NCI-H2196 treated with DMSO at 0.1 percent for 48 hours (cell line): ENCODE measurements around the gene CHI3L1.
A peak's percentile ranks its signal among the peaks of the same experiment; 100 is the strongest.
"Not testable (repeated sequence)": the region's sequence is repeated elsewhere in the genome, so short reads cannot be mapped to it uniquely, and the experiment has no call there.

ENCODE experiments used
- DNase-seq: peaks from one replicate; lab custom pipeline; 2025; ENCODE audit not compliant: unreplicated experiment; lab: John Stamatoyannopoulos, UW

The CHI3L1 gene

GRCh38 chr1:203186446-203187303, at the start of gene CHI3L1:
TSS of gene CHI3L1 (minus strand) at chr1:203186704. CDS start at chr1:203186623, 81 bp downstream.
- DNase-seq, result no peak

- DNase-seq, result not testable (repeated sequence)
These were observed 48.4 kb upstream of the CHI3L1 start for GRCh38 chr1:203234901-203235300.

GRCh38 chr1:203229471-203230135, 43.1 kb upstream of the CHI3L1 start, which contains the start of gene CHIT1:
TSS of gene CHIT1 (minus strand) at chr1:203229673. CDS start at chr1:203229636, 37 bp downstream.
- no peak for DNase-seq

- DNase-seq, result no peak
These were observed 42.2 kb upstream of the CHI3L1 start for GRCh38 chr1:203228670-203229069.

- no peak for DNase-seq
These were observed 41.0 kb upstream of the CHI3L1 start for GRCh38 chr1:203227371-203228083.

GRCh38 chr1:203225071-203225470, 38.6 kb upstream of the CHI3L1 start:
- DNase-seq, result no peak

- no peak for DNase-seq
These were observed 36.7 kb upstream of the CHI3L1 start for GRCh38 chr1:203223012-203223775.

- no peak for DNase-seq
These were observed 33.4 kb upstream of the CHI3L1 start for GRCh38 chr1:203219934-203220333.

GRCh38 chr1:203219171-203219570, 32.7 kb upstream of the CHI3L1 start:
- DNase-seq, result no peak

GRCh38 chr1:203217668-203218067, 31.2 kb upstream of the CHI3L1 start:
- no peak for DNase-seq

- no peak for DNase-seq
These were observed 30.7 kb upstream of the CHI3L1 start for GRCh38 chr1:203217139-203217655.

GRCh38 chr1:203216274-203217138, 30.0 kb upstream of the CHI3L1 start:
- DNase-seq, result peak; percentile 21

- no peak for DNase-seq
These were observed 29.1 kb upstream of the CHI3L1 start for GRCh38 chr1:203215573-203215972.

GRCh38 chr1:203214871-203215270, 28.4 kb upstream of the CHI3L1 start:
- no peak for DNase-seq

- no peak for DNase-seq
These were observed 26.6 kb upstream of the CHI3L1 start for GRCh38 chr1:203213126-203213525.

- no peak for DNase-seq
These were observed 25.3 kb upstream of the CHI3L1 start for GRCh38 chr1:203211812-203212211.

- DNase-seq, result no peak
These were observed 24.5 kb upstream of the CHI3L1 start for GRCh38 chr1:203210988-203211387.

- DNase-seq, result no peak
These were observed 23.8 kb upstream of the CHI3L1 start for GRCh38 chr1:203210350-203210749.

- DNase-seq, result no peak
These were observed 21.7 kb upstream of the CHI3L1 start for GRCh38 chr1:203208181-203208580.

- no peak for DNase-seq
These were observed 21.2 kb upstream of the CHI3L1 start for GRCh38 chr1:203207751-203208150.
